NCI-H82 treated with DMSO at 0.1 percent for 48 hours (cell line): ENCODE measurements around the gene CD93.

Experiments used
- DNase-seq: peaks from one replicate; lab custom pipeline; 2025; ENCODE audit not compliant: unreplicated experiment; lab: John Stamatoyannopoulos, UW

CD93 gene

DNA sequence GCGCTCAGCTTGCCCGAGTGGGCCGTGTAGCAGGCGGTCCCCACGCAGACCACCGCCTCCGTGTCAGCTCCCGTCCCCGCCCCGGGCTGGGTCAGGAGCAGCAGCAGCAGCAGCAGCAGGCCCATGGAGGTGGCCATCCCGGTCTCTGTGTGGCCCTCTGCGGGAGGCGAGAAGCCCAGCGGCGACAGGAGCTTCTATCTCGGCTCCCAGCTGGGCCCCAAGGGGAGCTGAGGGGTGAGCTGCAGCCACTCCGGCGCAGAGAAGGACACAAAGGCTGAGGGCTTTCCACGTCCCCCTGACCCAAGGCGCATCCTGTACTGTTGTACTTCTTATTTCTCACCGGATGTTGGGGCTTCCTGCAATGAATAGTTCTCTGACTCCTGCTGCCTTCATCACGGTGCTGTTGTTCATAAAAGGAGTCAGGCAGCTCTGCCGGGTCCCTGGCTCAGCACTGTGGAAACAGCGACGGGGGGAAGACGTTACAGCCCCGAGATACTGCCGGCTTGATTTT, at the start of gene CD93:
Gene CD93 (minus strand): TSS at position 269 of the 511 bp plus-strand sequence. CDS start 132 bp downstream, at position 137.
- no peak for DNase-seq

- no peak for DNase-seq
Observed at GRCh38 chr20:23133560-23133998, 47.5 kb upstream of the CD93 start.

DNA sequence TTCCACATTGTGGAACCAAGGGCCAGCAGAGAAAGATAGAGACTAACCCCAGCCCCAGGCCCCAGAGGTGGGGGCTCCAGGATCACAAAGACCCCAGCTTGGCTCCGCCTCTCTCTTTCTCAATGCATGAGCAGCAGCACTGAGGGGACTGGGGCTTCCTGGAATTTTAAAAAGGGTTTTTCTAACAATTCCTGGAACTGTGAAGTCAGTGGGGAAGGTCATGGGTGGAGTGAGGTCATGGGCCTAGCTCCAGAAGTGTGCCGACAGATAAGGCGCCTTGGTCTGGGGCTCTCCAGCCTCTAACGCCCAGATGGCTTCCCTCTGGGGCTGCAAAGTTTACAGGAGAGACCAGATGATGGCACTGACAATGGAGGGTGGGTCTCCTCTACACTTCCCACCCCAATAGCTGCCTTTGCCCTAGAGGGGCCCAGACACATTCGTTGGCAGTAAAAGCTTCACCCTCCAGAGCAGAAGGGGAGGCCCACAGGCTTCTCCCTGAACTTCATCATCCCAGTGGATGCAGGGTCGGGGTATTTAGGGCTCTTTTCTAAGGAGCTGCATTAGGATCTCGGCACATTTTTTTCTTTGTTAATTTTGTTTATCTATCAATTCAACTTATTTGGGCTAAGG, 46.9 kb upstream of the CD93 start:
- DNase-seq, result no peak

DNA sequence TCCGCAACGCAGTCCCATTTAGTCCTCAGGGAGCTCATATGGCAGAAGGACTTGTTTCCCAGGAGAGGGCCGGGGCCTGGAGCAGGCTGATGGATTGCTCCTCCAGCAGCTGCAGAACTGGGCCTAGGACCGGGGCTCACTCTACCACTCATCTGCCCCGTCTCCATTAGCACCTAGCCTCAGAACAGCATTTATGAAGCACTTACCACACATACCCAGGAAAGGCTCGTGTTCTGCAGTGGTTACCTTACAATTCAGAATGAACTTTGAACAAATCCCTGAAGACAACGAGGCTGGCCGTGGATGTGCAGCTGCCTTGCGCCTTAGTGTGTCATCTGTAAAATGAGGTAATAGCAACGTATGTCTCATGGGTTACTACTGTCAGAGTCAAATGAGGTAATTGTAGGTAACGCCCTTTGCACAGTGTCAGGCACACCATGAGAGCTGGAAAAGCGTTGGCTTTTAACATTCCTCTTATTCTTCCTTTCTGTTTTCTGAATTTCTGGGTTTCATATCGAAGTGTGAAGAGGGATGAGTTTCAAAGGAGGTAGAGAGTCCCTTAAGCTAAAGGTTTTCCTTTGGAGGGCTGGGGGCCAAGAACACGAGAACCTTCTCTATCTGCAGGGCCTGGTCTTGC, 46.3 kb upstream of the CD93 start:
- no peak for DNase-seq

DNA sequence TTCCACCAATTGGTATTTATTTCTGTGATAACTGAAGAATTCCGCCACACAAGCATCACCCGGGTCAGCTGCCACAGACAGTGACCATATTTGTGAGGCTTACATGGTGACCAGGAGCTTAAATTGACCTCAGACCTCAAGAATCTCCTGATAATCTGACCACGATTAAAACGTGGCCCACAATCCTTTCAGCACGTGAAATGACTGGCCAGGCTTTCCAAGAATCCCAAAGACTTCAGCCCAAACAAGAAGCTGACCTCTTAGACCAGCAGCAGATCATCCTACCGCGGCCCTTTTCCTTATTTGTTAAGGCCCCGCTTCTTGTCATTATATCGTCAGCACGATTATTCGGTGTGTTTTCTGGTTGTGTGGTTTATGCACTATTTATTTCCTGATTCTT, 45.6 kb upstream of the CD93 start:
- no peak for DNase-seq

- no peak for DNase-seq
Observed at GRCh38 chr20:23130622-23131140, 44.6 kb upstream of the CD93 start.

GRCh38 chr20:23129891-23130621, 43.9 kb upstream of the CD93 start:
- DNase-seq, result no peak

- DNase-seq, result no peak
Observed at GRCh38 chr20:23129266-23129665, 43.1 kb upstream of the CD93 start.

DNA sequence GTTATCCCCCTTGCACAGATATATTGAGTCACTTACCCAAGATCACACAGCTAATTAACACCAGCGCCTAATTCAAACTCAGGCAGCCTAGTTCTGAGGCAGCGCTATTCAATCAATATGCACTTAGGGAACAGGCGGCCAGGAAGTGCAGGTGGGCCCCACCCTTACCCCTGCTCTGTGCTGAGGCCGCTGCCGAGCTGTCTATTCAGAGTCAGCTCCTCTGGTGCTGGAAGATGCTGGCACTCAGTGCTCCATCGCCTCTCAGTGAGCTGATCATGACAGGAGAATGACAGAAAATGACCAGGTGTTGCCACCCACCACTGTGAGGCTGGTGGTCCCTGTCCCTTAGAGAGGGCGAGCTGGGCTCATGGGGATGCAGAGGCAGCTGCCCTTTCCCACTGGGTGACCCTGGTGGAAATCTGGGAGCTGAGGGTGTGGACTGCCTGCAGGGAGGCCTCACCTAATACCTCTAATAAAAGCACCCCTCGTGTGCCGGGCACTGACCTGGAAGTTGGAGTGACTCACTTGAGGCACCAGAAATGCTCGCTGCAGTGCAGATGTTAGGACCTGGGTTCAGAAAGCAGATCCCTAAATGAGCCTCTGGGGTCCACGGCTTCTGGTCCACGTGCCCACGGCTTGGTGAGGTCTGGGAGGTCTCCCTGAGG, 42.5 kb upstream of the CD93 start:
- DNase-seq, result no peak

GRCh38 chr20:23127506-23128279, 41.6 kb upstream of the CD93 start:
- no peak for DNase-seq

- DNase-seq, result no peak
Observed at GRCh38 chr20:23126281-23127061, 40.3 kb upstream of the CD93 start.

DNA sequence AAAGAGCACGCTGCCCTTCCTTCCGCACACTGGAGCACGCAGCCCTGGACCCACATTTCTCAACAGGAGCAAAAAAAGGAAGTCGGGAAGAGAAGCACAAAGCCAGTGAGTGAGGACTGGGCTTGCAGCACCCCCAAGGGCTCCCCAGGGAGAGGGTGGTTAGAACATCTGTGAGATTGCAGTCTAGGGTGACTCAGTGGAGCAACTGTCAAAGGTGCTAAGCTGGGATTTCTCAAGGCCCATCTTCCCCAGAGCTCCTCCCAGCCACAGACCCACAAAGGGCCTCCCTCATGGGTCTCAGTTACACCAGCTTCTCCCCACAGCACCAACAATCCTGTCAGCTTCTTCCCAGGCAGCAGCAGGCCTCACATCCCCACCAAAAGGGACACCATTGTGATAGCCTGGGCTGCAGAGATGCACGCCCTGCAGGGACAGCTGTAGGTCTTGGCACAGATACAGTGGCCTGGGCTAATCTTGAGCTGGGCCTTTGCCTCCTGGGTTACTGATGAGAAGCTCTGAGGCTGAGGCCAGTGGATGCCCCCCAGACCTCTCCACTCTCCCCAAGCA, 39.6 kb upstream of the CD93 start:
- no peak for DNase-seq

GRCh38 chr20:23125159-23125558, 39.0 kb upstream of the CD93 start:
- no peak for DNase-seq

DNA sequence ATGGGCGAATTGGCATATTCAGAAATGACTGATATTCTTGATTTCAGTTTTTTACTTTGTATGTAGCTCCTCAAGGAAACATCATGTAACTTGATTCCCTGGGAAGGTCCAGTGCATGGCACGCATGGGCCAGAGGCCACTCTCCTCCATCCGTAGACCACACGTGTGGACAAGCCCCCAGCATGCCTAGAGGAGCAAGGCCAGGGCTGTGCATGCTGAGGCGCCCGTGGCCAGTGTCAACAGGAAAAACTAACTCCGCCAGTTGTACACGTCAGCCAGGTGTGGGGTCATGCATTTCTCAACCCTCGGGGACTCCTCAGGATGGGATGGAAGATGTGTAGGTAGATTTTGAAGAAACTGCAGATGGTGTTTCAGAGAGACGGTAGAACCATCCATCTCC, 37.8 kb upstream of the CD93 start:
- DNase-seq, result no peak

DNA sequence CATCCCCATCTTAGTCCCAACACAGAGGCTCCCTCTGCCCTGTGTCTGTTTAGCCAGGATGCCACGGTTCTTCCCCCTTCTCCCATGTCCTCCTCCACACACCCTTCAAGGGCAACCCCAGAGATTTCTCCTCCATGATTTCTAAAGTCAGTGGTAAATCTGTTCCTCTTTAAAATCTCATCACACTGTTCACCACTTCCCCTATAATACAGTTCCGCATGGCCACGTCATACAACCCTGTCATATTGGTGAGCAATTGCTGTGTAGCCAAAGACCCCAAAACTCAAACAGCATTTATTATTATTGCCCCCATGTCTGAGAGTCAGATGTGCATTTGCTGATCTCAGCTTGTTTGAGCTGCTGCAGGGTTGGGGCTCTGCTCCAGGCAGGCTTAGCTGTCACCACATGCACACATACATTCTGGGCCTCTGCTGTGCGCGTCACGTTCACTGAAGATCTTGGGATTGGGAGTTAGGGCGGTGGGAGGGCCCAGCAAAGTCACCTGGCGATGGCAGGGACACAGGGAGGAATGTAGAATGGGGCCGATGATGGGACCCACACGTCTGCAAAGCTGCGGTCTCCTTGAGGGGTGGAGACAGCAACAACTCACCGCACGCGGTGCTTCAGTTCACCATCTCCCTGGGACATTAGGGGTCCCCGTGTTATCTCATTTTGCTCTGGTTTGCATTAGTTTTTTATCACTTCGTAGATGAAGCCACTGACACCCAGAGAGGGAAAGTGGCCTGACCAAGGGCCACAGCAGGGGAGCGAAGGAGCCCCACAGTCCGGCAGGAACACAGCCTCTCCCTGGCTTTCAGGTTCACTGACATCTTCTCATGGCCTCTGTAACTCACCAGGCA, 36.9 kb upstream of the CD93 start:
- no peak for DNase-seq

- DNase-seq, result no peak
Observed at GRCh38 chr20:23122321-23122720, 36.2 kb upstream of the CD93 start.

DNA sequence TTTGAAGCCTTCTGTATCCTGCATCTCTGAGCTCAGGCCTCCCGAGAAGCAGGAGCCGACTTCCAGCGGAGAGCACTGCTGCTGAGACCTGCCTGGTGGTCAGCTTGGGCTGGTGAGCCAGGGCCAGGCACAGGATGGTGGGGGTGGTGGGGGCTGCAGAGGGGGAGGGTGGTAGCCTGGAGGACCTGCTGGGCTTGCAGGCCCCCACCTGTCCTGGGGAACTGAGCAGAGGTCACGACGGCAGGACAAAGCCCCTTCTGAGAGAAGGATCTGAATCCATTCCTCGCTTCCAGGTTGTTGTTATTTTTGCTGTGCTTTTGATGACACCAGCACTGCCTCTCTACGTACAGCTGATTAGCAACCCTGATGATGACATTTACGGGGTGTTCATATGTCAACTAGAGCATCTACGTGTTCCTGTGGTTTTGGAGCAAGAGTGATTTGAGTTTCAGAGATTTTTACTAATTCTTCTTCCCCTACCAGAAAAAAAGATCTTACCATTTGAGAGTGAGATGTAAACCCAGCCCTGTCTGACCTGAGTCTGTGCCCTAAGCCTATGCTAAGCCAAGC, 35.7 kb upstream of the CD93 start:
- DNase-seq, result no peak
